Peyer's patch (tissue), 4 donors: ENCODE results near the gene PRSS56.

Source experiments
- CTCF ChIP-seq, 6 experiments: fragments of 450-650 bp in 4 of 6; fragments of 200-600 bp in 2 of 6; sonication (generic) in 1 of 6; IDR thresholded peaks; one replicate each; pipeline ENCODE4 v1.5.1; 2017 to 2019; ENCODE audit warnings: antibody characterized with exemption in 6 of 6, mild to moderate bottlenecking in 3 of 6, moderate library complexity in 1 of 6
- POLR2A ChIP-seq, 2 donors: fragments of 450-650 bp; IDR thresholded peaks; one replicate each; pipeline ENCODE4 v1.5.1; 2017; ENCODE audit warnings: antibody characterized with exemption in 2 of 2, mild to moderate bottlenecking in 2 of 2, moderate library complexity in 2 of 2

DNA sequence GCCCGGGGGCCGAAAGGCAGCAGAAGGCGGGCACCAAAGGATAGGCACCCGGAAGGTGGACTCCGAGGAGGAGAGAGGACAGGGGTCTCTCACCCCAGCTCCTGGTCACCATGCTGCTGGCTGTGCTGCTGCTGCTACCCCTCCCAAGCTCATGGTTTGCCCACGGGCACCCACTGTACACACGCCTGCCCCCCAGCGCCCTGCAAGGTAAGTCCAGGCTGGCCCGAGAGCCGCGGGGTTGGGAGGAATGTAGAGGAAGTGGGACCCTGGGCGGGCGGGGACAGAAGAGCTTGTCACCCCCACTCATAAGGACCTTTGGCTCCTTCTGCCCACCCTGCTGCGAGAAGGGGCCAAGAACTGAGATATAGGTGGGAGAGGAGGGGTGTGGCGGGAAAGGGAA, 301 bp downstream of the PRSS56 start:
- no peak for TF ChIP-seq CTCF (IDR thresholded peaks at IDR 0.05)
- TF ChIP-seq POLR2A (IDR thresholded peaks at IDR 0.05) = no peak
